ENCODE results near the gene ABRACL.
"Not testable (repeated sequence)": the region's sequence is repeated elsewhere in the genome, so short reads cannot be mapped to it uniquely, and the experiment has no call there.

Gene ABRACL

GRCh38 chr6:139008117-139008516 is 20.4 kb upstream of the ABRACL start:
- no peak overlapping the region for H3K4me3 ChIP-seq (ENCODE audit: low read length in 2 of 2)
- no peaks in the 10 kb centered on the region for H3K27me3 ChIP-seq (ENCODE audit: control insufficient read depth in 2 of 2, insufficient read depth in 2 of 2, low read length in 2 of 2)
- no peak overlapping the region for H3K27ac ChIP-seq (ENCODE audit: low read depth in 2 of 2, low read length in 2 of 2)
- H3K9me3 ChIP-seq (ENCODE audit: control insufficient read depth in 2 of 2, low read length in 2 of 2) = no peaks in the 10 kb centered on the region
- no peaks in the 10 kb centered on the region for H3K4me1 ChIP-seq (ENCODE audit: control insufficient read depth in 2 of 2, insufficient read depth in 2 of 2, low read length in 2 of 2)
- no peak overlapping the region for H3K9ac ChIP-seq (ENCODE audit: low read depth in 1 of 2, low read length in 2 of 2)
- H3K36me3 ChIP-seq (ENCODE audit: control insufficient read depth in 2 of 2, insufficient read depth in 2 of 2, low read length in 2 of 2) = no peaks in the 10 kb centered on the region

GRCh38 chr6:139010674-139011073 is 17.9 kb upstream of the ABRACL start:
- no peak overlapping the region for H3K27ac ChIP-seq (ENCODE audit: low read depth in 2 of 2, low read length in 2 of 2)
- H3K36me3 ChIP-seq (ENCODE audit: control insufficient read depth in 2 of 2, insufficient read depth in 2 of 2, low read length in 2 of 2) = no peaks in the 10 kb centered on the region
- H3K27me3 ChIP-seq (ENCODE audit: control insufficient read depth in 2 of 2, insufficient read depth in 2 of 2, low read length in 2 of 2) = no peaks in the 10 kb centered on the region
- no peak overlapping the region for H3K9ac ChIP-seq (ENCODE audit: low read depth in 1 of 2, low read length in 2 of 2)
- H3K4me1 ChIP-seq (ENCODE audit: control insufficient read depth in 2 of 2, insufficient read depth in 2 of 2, low read length in 2 of 2) = no peaks in the 10 kb centered on the region
- no peak overlapping the region for H3K4me3 ChIP-seq (ENCODE audit: low read length in 2 of 2)
- H3K9me3 ChIP-seq (ENCODE audit: control insufficient read depth in 2 of 2, low read length in 2 of 2) = no peaks in the 10 kb centered on the region

- no peaks in the 10 kb centered on the region for H3K27me3 ChIP-seq (ENCODE audit: control insufficient read depth in 2 of 2, insufficient read depth in 2 of 2, low read length in 2 of 2)
- H3K4me1 ChIP-seq (ENCODE audit: control insufficient read depth in 2 of 2, insufficient read depth in 2 of 2, low read length in 2 of 2) = no peaks in the 10 kb centered on the region
- H3K36me3 ChIP-seq (ENCODE audit: control insufficient read depth in 2 of 2, insufficient read depth in 2 of 2, low read length in 2 of 2) = no peaks in the 10 kb centered on the region
- H3K4me3 ChIP-seq (ENCODE audit: low read length in 2 of 2) = no peak overlapping the region
- no peaks in the 10 kb centered on the region for H3K9me3 ChIP-seq (ENCODE audit: control insufficient read depth in 2 of 2, low read length in 2 of 2)
- no peak overlapping the region for H3K27ac ChIP-seq (ENCODE audit: low read depth in 2 of 2, low read length in 2 of 2)
- H3K9ac ChIP-seq (ENCODE audit: low read depth in 1 of 2, low read length in 2 of 2) = no peak overlapping the region
These were observed 16.6 kb upstream of the ABRACL start for GRCh38 chr6:139011980-139012379.

- H3K9me3 ChIP-seq (ENCODE audit: control insufficient read depth in 2 of 2, low read length in 2 of 2) = no peaks in the 10 kb centered on the region
- no peaks in the 10 kb centered on the region for H3K36me3 ChIP-seq (ENCODE audit: control insufficient read depth in 2 of 2, insufficient read depth in 2 of 2, low read length in 2 of 2)
- no peaks in the 10 kb centered on the region for H3K27me3 ChIP-seq (ENCODE audit: control insufficient read depth in 2 of 2, insufficient read depth in 2 of 2, low read length in 2 of 2)
- no peak overlapping the region for H3K9ac ChIP-seq (ENCODE audit: low read depth in 1 of 2, low read length in 2 of 2)
- H3K27ac ChIP-seq (ENCODE audit: low read depth in 2 of 2, low read length in 2 of 2) = no peak overlapping the region
- no peaks in the 10 kb centered on the region for H3K4me1 ChIP-seq (ENCODE audit: control insufficient read depth in 2 of 2, insufficient read depth in 2 of 2, low read length in 2 of 2)
- H3K4me3 ChIP-seq (ENCODE audit: low read length in 2 of 2) = no peak overlapping the region
These were observed 15.3 kb upstream of the ABRACL start for GRCh38 chr6:139013185-139013800.

- Histone ChIP-seq H3K9ac (ENCODE audit: low read depth in 1 of 2, low read length in 2 of 2) (no peak overlapping the region), H3K27me3 (ENCODE audit: control insufficient read depth in 2 of 2, insufficient read depth in 2 of 2, low read length in 2 of 2) (no peaks in the 10 kb centered on the region), H3K27ac (ENCODE audit: low read depth in 2 of 2, low read length in 2 of 2) (no peak overlapping the region), H3K4me3 (ENCODE audit: low read length in 2 of 2) (no peak overlapping the region), H3K36me3 (ENCODE audit: control insufficient read depth in 2 of 2, insufficient read depth in 2 of 2, low read length in 2 of 2) (no peaks in the 10 kb centered on the region), H3K4me1 (ENCODE audit: control insufficient read depth in 2 of 2, insufficient read depth in 2 of 2, low read length in 2 of 2) (no peaks in the 10 kb centered on the region), H3K9me3 (ENCODE audit: control insufficient read depth in 2 of 2, low read length in 2 of 2) (no peaks in the 10 kb centered on the region)
These were observed 13.6 kb upstream of the ABRACL start for GRCh38 chr6:139014945-139015344.

- peaks cover 0 to 7% of the 10 kb centered on the region in 2 donors for H3K4me1 ChIP-seq (ENCODE audit: control insufficient read depth in 2 of 2, insufficient read depth in 2 of 2, low read length in 2 of 2)
- no peaks in the 10 kb centered on the region for H3K36me3 ChIP-seq (ENCODE audit: control insufficient read depth in 2 of 2, insufficient read depth in 2 of 2, low read length in 2 of 2)
- no peak overlapping the region for H3K9ac ChIP-seq (ENCODE audit: low read depth in 1 of 2, low read length in 2 of 2)
- no peaks in the 10 kb centered on the region for H3K27me3 ChIP-seq (ENCODE audit: control insufficient read depth in 2 of 2, insufficient read depth in 2 of 2, low read length in 2 of 2)
- no peak overlapping the region for H3K27ac ChIP-seq (ENCODE audit: low read depth in 2 of 2, low read length in 2 of 2)
- no peaks in the 10 kb centered on the region for H3K9me3 ChIP-seq (ENCODE audit: control insufficient read depth in 2 of 2, low read length in 2 of 2)
- H3K4me3 ChIP-seq (ENCODE audit: low read length in 2 of 2) = no peak overlapping the region
These were observed 12.0 kb upstream of the ABRACL start for GRCh38 chr6:139016337-139017213.

- no peak overlapping the region for H3K9ac ChIP-seq (ENCODE audit: low read depth in 1 of 2, low read length in 2 of 2)
- no peak overlapping the region for H3K27ac ChIP-seq (ENCODE audit: low read depth in 2 of 2, low read length in 2 of 2)
- no peaks in the 10 kb centered on the region for H3K36me3 ChIP-seq (ENCODE audit: control insufficient read depth in 2 of 2, insufficient read depth in 2 of 2, low read length in 2 of 2)
- no peaks in the 10 kb centered on the region for H3K27me3 ChIP-seq (ENCODE audit: control insufficient read depth in 2 of 2, insufficient read depth in 2 of 2, low read length in 2 of 2)
- H3K4me1 ChIP-seq (ENCODE audit: control insufficient read depth in 2 of 2, insufficient read depth in 2 of 2, low read length in 2 of 2) = peaks cover 0 to 7% of the 10 kb centered on the region in 2 donors
- H3K9me3 ChIP-seq (ENCODE audit: control insufficient read depth in 2 of 2, low read length in 2 of 2) = no peaks in the 10 kb centered on the region
- no peak overlapping the region for H3K4me3 ChIP-seq (ENCODE audit: low read length in 2 of 2)
These were observed 11.3 kb upstream of the ABRACL start for GRCh38 chr6:139017227-139017626.

- no peaks in the 10 kb centered on the region for H3K36me3 ChIP-seq (ENCODE audit: control insufficient read depth in 2 of 2, insufficient read depth in 2 of 2, low read length in 2 of 2)
- peaks cover 0 to 7% of the 10 kb centered on the region in 2 donors for H3K4me1 ChIP-seq (ENCODE audit: control insufficient read depth in 2 of 2, insufficient read depth in 2 of 2, low read length in 2 of 2)
- H3K27me3 ChIP-seq (ENCODE audit: control insufficient read depth in 2 of 2, insufficient read depth in 2 of 2, low read length in 2 of 2) = no peaks in the 10 kb centered on the region
- H3K4me3 ChIP-seq (ENCODE audit: low read length in 2 of 2) = no peak overlapping the region
- H3K9ac ChIP-seq (ENCODE audit: low read depth in 1 of 2, low read length in 2 of 2) = no peak overlapping the region
- H3K27ac ChIP-seq (ENCODE audit: low read depth in 2 of 2, low read length in 2 of 2) = no peak overlapping the region
- no peaks in the 10 kb centered on the region for H3K9me3 ChIP-seq (ENCODE audit: control insufficient read depth in 2 of 2, low read length in 2 of 2)
These were observed 8.8 kb upstream of the ABRACL start for GRCh38 chr6:139019722-139020121.

GRCh38 chr6:139020689-139021088 is 7.9 kb upstream of the ABRACL start:
- Histone ChIP-seq H3K27me3 (ENCODE audit: control insufficient read depth in 2 of 2, insufficient read depth in 2 of 2, low read length in 2 of 2) (no peaks in the 10 kb centered on the region), H3K4me1 (ENCODE audit: control insufficient read depth in 2 of 2, insufficient read depth in 2 of 2, low read length in 2 of 2) (peaks cover 0 to 7% of the 10 kb centered on the region in 2 donors), H3K36me3 (ENCODE audit: control insufficient read depth in 2 of 2, insufficient read depth in 2 of 2, low read length in 2 of 2) (no peaks in the 10 kb centered on the region), H3K4me3 (ENCODE audit: low read length in 2 of 2) (no peak overlapping the region), H3K9ac (ENCODE audit: low read depth in 1 of 2, low read length in 2 of 2) (no peak overlapping the region), H3K27ac (ENCODE audit: low read depth in 2 of 2, low read length in 2 of 2) (no peak overlapping the region), H3K9me3 (ENCODE audit: control insufficient read depth in 2 of 2, low read length in 2 of 2) (no peaks in the 10 kb centered on the region)

GRCh38 chr6:139025416-139025815 is 3.1 kb upstream of the ABRACL start:
- not testable (repeated sequence) for H3K36me3 ChIP-seq (ENCODE audit: control insufficient read depth in 2 of 2, insufficient read depth in 2 of 2, low read length in 2 of 2); H3K4me3 ChIP-seq (ENCODE audit: low read length in 2 of 2); H3K9me3 ChIP-seq (ENCODE audit: control insufficient read depth in 2 of 2, low read length in 2 of 2); H3K27ac ChIP-seq (ENCODE audit: low read depth in 2 of 2, low read length in 2 of 2); H3K9ac ChIP-seq (ENCODE audit: low read depth in 1 of 2, low read length in 2 of 2); H3K27me3 ChIP-seq (ENCODE audit: control insufficient read depth in 2 of 2, insufficient read depth in 2 of 2, low read length in 2 of 2)
- peaks cover 6 to 20% of the 10 kb centered on the region in 2 donors for H3K4me1 ChIP-seq (ENCODE audit: control insufficient read depth in 2 of 2, insufficient read depth in 2 of 2, low read length in 2 of 2)
